SH-SY5Y (cell line): ENCODE data around the gene GUCY2F.

Experiments used
- GATA2 ChIP-seq: IDR thresholded peaks from 2 replicates; pipeline ENCODE4 v1.6.1; 2011; ENCODE audit warnings: mild to moderate bottlenecking, low read depth, low read length
- GATA3 ChIP-seq: IDR thresholded peaks from 2 replicates; pipeline ENCODE4 v1.6.1; 2011; ENCODE audit warnings: low read depth, mild to moderate bottlenecking, low read length, moderate library complexity

GUCY2F gene

GRCh38 chrX:109481986-109482385 lies at the start of gene GUCY2F:
TSS of gene GUCY2F (minus strand) at chrX:109482086. CDS start at chrX:109475936, 6,150 bp downstream.
- no peak for TF ChIP-seq GATA3
- TF ChIP-seq GATA2: no peak

DNA sequence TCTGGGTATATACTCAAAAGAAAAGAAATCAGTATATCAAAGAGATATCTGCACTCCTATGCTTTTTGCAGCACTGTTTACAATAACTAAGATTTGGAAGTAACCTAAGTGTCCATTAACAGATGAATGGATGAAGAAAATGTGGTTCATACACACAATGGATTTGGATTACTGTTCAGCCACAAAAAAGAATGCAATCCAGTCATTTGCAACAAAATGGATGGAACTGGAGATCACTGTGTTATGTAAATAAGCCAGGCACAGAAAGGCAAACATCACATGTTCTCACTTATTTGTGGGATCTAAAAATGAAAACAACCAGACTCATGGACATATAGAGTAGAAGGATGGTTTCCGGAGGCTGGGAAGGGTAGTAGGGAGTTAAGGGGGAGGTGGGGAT lies 37.1 kb upstream of the GUCY2F start:
- TF ChIP-seq GATA2 (no peak), GATA3 (no peak)

- no peak for TF ChIP-seq GATA2
- no peak for TF ChIP-seq GATA3
Measured at GRCh38 chrX:109511113-109511512, 29.2 kb upstream of the GUCY2F start.

DNA sequence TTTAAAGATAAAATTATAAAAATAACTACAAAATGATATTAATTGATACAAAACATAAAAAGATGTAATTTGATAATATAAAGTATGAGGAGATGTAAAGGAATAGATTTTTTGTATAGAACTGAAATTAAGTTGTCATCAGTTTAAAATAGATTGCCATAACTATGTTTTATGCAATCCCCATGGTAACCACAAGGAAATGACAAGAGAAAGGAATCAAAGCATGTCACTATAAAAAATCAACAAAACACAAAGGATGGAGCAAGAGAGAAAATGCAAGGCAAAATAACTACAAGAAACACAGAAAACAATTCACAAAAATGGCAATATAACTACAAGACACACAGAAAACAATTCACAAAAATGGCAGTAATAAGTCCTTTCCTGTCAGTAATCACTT lies 27.0 kb upstream of the GUCY2F start:
- no peak for TF ChIP-seq GATA2
- no peak for TF ChIP-seq GATA3

DNA sequence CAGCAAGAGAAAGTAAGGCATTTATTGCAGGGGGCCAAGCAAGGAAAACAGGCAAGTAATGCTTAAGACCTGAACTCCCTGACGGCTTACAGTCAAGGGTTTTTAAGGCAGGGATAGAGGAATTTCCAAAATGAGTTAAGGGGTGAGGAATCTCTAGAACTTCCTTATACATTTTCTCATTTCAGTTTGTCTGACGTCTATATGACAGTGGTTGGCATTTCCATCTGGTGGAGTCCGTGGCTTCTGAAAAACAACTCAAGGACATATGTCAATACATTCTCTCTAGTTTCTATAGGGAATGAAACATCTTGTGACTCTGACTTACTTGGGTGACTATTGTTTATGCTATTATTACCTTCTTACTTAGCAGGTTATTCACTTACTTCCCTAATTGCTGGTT lies 19.3 kb upstream of the GUCY2F start:
- TF ChIP-seq GATA3: no peak

DNA sequence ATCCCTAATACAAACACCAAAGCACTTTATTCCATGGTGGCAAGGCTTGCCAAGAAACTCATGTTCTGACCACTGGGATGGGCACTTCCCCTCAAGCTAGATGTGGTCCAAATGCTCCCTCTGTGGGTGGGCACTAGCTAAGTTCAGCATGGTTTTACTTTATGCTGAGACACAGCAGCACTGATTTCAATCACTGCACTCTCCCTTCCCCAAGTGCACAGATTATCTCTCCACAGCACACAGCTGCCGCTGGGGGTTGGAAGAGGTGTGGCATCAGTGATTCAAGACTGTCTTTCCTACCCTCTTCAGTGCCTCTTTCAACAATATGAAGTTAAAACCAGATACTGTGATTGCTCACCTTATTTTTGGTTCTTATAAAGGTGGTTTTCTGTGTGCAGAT lies 16.5 kb upstream of the GUCY2F start:
- no peak for TF ChIP-seq GATA3

DNA sequence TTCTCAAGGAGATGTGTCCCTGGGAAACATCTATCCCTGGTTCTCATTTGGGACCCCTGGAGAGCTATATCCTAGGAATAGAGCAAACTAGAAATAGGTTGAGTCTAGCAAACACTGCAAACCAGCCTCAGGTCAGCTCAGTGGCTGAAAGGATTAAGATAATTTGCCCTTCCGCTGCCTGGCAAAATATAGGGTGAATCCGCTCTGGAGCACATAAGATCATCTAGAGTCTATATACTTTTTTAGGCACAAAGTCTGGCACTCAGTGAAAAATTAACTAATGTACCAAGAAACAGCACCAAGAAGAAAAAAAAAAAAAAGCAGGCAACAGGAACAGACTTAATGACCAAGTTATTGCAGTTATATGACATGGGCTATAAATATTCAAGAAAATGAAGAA lies 7.3 kb upstream of the GUCY2F start:
- TF ChIP-seq GATA2 (no peak), GATA3 (no peak)

DNA sequence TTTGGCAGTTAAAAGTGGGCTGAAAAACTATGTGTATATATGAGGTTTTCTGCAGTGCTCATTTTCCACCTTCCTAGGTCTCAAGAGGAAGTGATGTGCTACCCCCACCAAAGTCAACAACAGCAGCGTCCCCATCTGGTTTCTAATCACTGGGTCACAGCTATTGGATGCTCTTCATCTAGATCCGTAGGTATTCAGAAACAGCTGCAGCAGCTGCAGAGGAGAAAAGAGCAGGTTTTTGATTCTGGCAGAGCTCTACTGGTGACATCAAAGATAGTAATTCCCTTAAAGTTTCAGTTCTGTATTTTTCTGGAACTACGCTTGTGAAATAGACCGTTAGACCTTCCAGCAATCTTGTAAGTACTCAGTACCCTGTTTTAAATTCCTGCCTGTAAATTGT lies 5.8 kb upstream of the GUCY2F start:
- TF ChIP-seq GATA2: no peak
- TF ChIP-seq GATA3: no peak

GRCh38 chrX:109485470-109486340 lies 3.8 kb upstream of the GUCY2F start:
- no peak for TF ChIP-seq GATA3
- TF ChIP-seq GATA2: no peak

GRCh38 chrX:109484886-109485285 lies 3.0 kb upstream of the GUCY2F start:
- TF ChIP-seq GATA2: no peak
- no peak for TF ChIP-seq GATA3

DNA sequence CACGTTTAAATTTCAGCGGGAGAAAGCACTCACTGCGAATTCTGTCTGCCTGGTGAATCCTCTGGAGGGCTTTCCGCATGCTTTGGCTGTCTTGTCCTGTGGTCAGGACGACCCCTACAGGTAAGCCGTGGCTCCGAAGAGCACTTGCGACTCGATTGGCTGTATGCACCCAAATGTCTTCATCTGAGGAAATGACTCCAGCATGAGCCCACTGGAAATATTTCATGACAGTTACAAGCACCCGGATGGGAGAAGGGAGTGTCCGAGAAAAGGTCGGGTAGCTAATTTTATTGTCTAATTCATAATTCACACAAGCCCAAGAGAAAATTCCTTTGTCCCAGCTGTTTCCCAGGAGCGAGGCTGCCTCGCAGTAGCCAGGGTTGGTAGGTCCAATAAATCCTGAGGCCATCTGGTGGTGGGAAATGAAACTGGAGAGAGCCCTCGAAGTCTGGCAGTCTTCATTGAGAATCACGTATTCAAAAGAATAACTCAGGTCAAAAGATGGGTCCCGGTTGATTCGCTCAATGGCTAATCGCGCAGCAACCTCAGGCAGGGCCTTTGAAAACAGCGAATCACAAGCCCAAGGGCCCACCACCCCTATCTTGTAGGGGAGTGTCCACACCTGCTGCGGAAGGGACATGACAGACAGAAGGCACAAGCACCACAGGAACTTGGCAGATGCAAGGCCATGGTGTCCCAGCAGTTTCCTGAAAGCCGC lies 6.6 kb downstream of the GUCY2F start:
- TF ChIP-seq GATA2: no peak

DNA sequence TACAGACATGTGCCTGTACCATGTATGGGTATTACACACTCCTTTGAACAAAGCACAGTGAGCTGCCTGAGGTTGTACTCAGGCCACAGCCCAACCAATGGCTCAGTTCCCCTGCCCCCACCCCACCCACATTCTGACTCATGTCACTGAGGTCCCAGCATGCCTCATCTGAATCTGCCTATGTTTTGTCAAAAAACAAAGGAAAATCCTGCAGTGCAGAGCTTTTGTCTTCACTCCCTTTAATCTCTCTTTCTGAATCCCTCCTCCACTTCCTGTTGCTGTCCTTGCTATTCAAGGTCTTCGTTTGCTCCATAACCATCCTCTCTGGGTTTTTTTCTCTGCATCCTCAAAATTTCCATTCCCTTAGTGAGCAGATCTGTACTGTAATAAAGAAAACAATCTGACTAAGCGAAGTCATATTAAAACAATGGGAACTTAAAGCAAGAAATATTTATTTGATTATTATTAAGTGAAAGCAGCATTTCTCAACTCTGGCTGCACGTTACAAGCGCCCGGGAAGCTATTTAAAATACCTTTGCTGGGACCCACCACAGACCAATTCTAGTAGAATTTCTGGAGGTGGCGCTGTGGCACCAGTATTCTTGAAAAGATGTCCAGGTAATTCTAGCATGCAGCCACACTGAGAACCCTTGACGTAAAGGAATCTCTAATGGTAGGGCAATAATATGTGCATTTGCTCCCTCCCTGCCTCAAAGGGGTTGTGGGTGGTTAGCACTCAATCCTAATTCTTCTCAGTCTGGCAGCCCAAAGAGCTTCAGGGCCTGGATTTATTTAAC lies 8.7 kb downstream of the GUCY2F start:
- TF ChIP-seq GATA2: no peak
- TF ChIP-seq GATA3: no peak

- no peak for TF ChIP-seq GATA2
Measured at GRCh38 chrX:109464231-109464630, 17.7 kb downstream of the GUCY2F start.

DNA sequence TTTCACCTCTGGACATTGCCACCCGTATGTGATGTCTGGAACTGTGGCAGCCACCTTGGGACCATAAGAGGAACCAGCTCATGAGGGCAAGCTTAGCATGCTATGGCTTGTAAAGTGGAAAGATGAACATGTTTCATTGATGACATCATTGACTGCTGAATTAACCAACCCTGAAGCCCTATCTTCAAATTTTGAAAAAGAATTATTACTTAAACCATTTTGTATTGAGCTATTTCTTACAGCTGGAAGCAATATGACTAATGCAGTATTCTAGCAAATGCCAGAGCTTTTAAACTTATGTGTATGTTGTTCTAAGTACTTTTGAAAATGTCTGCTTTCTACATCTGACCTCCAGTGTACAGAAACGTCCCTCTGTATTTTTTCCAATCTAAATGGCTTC lies 18.1 kb downstream of the GUCY2F start:
- TF ChIP-seq GATA3 (no peak), GATA2 (no peak)
